A549 treated with Hydrocortisone at 1 μM for 4 hours (cell line): ENCODE results near the gene TMEM61. TPM values are rescaled to one million over a fixed set of nuclear protein-coding genes. Genes with fewer than 3 reads are reported as not detected.

ENCODE experiments used
- total RNA-seq: library from RNA; stranded (reverse); fragments of 200-300 nt; extraction: Qiagen RNA extraction; gene quantifications from 5 replicates; pipeline ENCODE4 v1.2.3, GENCODE V29; 2022

The TMEM61 gene
- 0.56 to 1.1 TPM (median 0.87 TPM) in 5 replicates for total RNA-seq

DNA sequence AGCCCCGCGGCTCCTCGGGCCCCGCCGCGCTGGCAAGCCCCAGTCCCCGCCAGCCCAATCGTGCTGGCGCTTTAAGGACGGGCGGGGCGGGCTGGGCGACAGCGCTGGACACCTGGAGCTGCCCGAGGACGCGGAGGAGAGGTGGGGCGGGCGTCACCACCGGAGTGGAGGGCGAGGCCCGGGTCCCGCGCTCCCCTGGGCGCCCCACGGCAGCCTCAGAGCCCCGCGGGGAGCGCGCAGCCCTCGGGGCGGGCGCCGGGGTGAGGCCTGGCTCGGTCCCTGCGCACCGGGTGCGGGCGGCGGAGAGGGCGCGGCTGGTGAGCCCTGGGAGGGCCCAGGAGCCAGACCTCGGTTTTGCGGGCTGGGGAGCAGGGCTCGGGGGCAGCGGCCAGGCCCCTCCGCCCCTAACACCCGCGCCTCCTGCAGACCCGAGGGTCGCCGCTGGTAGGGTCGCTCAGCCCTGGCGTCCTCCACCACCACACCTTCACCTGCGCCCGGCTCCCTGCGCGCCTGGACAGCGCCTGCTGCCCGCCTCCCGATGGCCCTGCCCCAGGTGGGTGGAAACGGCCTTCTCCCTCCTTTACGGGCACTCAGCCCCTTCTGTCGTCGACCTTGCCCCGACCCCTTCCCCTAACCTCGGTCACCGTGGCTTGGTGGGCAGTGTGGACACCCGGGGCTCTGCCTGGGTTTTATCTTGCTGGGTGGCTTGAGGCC, at the start of gene TMEM61:
TSS of gene TMEM61 (plus strand) at position 101 of the 714 bp plus-strand sequence. CDS start at position 539, 438 bp downstream.

DNA sequence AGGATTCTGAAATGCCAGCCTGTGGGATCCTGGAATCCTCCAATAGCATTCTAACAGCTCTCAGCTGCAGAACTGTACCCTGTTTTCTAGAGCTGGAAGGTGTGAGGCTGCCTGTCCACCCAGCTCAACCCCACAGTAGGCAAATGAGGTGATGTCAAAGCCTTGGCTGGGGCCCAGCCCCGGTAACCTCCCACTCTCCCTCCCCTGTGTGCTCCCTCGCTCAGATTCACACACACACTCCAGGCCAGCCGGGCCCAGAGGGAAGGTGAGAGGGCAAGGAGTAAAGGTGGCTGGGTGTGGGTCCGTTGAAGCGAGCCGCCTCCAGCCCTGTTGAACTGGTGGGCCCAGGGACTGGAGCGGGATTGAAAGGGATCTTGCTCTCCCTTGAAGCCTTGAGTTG, 18.2 kb downstream of the TMEM61 start, which contains the start of gene BSND:
TSS of gene BSND (plus strand) at position 257 of the 400 bp plus-strand sequence. CDS start 254 bp downstream, outside the sequence.

DNA sequence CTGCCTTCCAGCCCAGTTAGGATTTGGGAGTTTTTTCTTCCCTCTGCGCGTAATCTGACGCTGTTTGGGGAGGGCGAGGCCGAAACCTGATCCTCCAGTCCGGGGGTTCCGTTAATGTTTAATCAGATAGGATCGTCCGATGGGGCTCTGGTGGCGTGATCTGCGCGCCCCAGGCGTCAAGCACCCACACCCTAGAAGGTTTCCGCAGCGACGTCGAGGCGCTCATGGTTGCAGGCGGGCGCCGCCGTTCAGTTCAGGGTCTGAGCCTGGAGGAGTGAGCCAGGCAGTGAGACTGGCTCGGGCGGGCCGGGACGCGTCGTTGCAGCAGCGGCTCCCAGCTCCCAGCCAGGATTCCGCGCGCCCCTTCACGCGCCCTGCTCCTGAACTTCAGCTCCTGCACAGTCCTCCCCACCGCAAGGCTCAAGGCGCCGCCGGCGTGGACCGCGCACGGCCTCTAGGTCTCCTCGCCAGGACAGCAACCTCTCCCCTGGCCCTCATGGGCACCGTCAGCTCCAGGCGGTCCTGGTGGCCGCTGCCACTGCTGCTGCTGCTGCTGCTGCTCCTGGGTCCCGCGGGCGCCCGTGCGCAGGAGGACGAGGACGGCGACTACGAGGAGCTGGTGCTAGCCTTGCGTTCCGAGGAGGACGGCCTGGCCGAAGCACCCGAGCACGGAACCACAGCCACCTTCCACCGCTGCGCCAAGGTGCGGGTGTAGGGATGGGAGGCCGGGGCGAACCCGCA, 59.1 kb downstream of the TMEM61 start, which contains the start of gene PCSK9:
TSS of gene PCSK9 (plus strand) at position 207 of the 741 bp plus-strand sequence. CDS start at position 497, 290 bp downstream.

Other genes with a start within 250 kb of the TMEM61 start
- 4.2 to 5.1 TPM (median 4.6 TPM) in 5 replicates for gene PARS2, start 216.1 kb upstream of the TMEM61 start, total RNA-seq
- not detected in 5 replicates for gene TTC22, start 179.3 kb upstream of the TMEM61 start, total RNA-seq
- 46.8 to 50.3 TPM (median 47.0 TPM) in 5 replicates for gene DHCR24, start 93.4 kb upstream of the TMEM61 start, total RNA-seq
- gene BSND, start 18.3 kb downstream of the TMEM61 start, total RNA-seq = 0.01 TPM in 1 of 5 replicates, not detected in the others
- 2.2 to 3.5 TPM (median 2.8 TPM) in 5 replicates for gene PCSK9, start 58.9 kb downstream of the TMEM61 start, total RNA-seq
- 12.3 to 17.5 TPM (median 13.8 TPM) in 5 replicates for gene USP24, start 234.7 kb downstream of the TMEM61 start, total RNA-seq